ENCODE results near the gene PDCL2. TPM values are rescaled to one million over a fixed set of nuclear protein-coding genes. Genes with fewer than 3 reads are reported as not detected.

The PDCL2 gene
- total and polyA plus RNA-seq, 10 of the 15 experiments (the other 5 are each of a cell fraction or from before 2014, with no cell fraction given), result not detected

DNA sequence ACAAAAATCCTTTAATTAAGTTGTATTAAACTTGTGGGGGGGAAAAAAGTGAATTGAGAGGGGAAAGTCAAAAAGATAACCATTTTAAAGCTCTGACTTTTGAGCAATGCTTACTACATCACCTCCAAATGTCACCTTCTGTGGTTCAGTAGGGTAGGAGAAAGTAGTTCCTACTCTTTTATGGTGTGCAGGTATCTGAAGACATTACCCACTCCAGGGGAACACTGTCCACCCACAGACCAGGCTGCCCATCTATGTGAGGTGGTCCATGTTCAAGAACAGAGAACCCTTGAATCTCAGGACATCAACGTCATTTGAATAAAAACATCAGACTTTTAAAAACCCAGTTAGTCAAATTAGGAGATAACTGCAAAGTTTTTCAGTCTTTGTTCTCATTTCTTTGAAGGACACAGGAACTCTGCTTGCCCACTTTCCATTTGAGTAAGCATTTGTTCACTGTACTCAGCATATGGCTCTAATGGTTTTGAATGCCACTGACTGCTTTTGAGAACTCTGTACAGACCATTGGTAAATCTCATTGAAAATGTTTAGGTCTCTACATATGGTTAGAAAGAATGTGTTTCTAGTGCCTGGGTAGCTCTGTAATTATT is 25.6 kb upstream of the PDCL2 start:
- POLR2A ChIA-PET, result no interaction called here
- peak; percentile 98 for ATAC-seq
- intact Hi-C loops (cut with micrococcal nuclease; ENCODE audit: unreplicated experiment), result no loop called here
- Histone ChIP-seq H3K4me2 (ENCODE audit: control insufficient read depth, insufficient read depth) (no peak overlapping the region), H2AFZ (ENCODE audit: control insufficient read depth, low read depth, low read length) (no peak overlapping the region), H4K20me1 (ENCODE audit: control insufficient read depth, insufficient read depth) (no peaks in the 10 kb centered on the region), H3K4me3 (no peak overlapping the region), H3K36me3 (ENCODE audit: control insufficient read depth in 2 of 2, insufficient read depth in 2 of 2, low read length in 1 of 2) (no peaks in the 10 kb centered on the region), H3K9ac (ENCODE audit: control insufficient read depth, insufficient read depth, low read length) (no peak overlapping the region), H3K27ac (ENCODE audit: control insufficient read depth, insufficient read depth) (no peak overlapping the region), H3K27me3 (replicated peaks in 1 of 2; ENCODE audit: control insufficient read depth in 2 of 2, insufficient read depth in 2 of 2, low read length in 1 of 2) (peaks cover 0 to 3% of the 10 kb centered on the region in 2 experiments; a peak in 1 of 4 replicates), H3K4me1 (ENCODE audit: control insufficient read depth, insufficient read depth, low read length) (peaks cover 3% of the 10 kb centered on the region; the same call in 1 of the 2 replicates), H3K79me2 (ENCODE audit: control insufficient read depth, insufficient read depth, low read length) (no peaks in the 10 kb centered on the region), H3K9me3 (replicated peaks; ENCODE audit: control insufficient read depth, insufficient read depth, low read length) (no peaks in the 10 kb centered on the region)
- in situ Hi-C loops (cut with MboI), result no loop called here
- peak; percentile 93 for FAIRE-seq
- DNase-seq (ENCODE audit: low read depth, low spot score), result peak; percentile 25
- RAD21 ChIA-PET (ENCODE audit: unreplicated experiment), result no interaction called here
- CTCF ChIA-PET, result interaction anchor here (1.2 kb wide), 1 partner anchor 63 kb away, joined by 3 read pairs; no protein-coding TSS in a partner anchor
- SMC1A ChIA-PET (ENCODE audit: uncharacterized antibody, unreplicated experiment), result interaction anchor here (1.4 kb wide), 2 partner anchors 49 to 205 kb away, joined by 3 to 4 read pairs; no protein-coding TSS in a partner anchor
- BruUV-seq (replicated peaks), result no TSS peak
- 0% methylated on average over 1 of the region's 1 CpG for WGBS (ENCODE audit: insufficient coverage, insufficient replicate concordance, low lambda C conversion rate, missing lambda C conversion rate)
- TF ChIP-seq CBX3 (IDR thresholded peaks at IDR 0.05; ENCODE audit: borderline replicate concordance, low read depth) (no peak), GABPA (IDR thresholded peaks at IDR 0.05; ENCODE audit: low read depth) (no peak), ZNF217 (IDR thresholded peaks at IDR 0.05) (peak; percentile 58; the same call in 1 of the 2 replicates), NFXL1 (IDR thresholded peaks at IDR 0.05; ENCODE audit: borderline replicate concordance) (no peak), TCF7 (IDR thresholded peaks at IDR 0.05; ENCODE audit: borderline replicate concordance) (0 out of 2 replicates have a peak, but pooled peaks have one; percentile 23), KAT2A (conservative IDR thresholded peaks at IDR 0.05; ENCODE audit: control insufficient read depth, low read depth, low read length) (no peak), ZBTB4 (CRISPR knock-in tag; IDR thresholded peaks at IDR 0.05) (no peak), USF1 (IDR thresholded peaks at IDR 0.05; ENCODE audit: borderline replicate concordance, extremely low read length, insufficient read depth, low read depth, low read length) (no peak), CTCF (IDR thresholded peaks at IDR 0.05 in 2 of 3, conservative IDR thresholded peaks at IDR 0.05 in 1 of 3; ENCODE audit: control insufficient read depth in 2 of 3, extremely low read depth in 1 of 3, insufficient read depth in 1 of 3, low read depth in 3 of 3, low read length in 3 of 3) (no peak), JUNB (IDR thresholded peaks at IDR 0.05) (peak; percentile 93), POU2F2 (IDR thresholded peaks at IDR 0.05; ENCODE audit: borderline replicate concordance, low read depth, low read length) (peak; percentile 40; the same call in 1 of the 3 replicates), POLR2AphosphoS2 (IDR thresholded peaks at IDR 0.05; ENCODE audit: low read depth, low read length) (no peak), NFIC (IDR thresholded peaks at IDR 0.05; ENCODE audit: low read depth, low read length) (no peak), ZNF24 (IDR thresholded peaks at IDR 0.05) (no peak), IKZF1 (conservative IDR thresholded peaks at IDR 0.05) (no peak), EP300 (IDR thresholded peaks at IDR 0.05; ENCODE audit: borderline replicate concordance in 1 of 2, control insufficient read depth in 1 of 2, low read depth in 2 of 2, low read length in 2 of 2) (peak in 1 of 2 experiments; percentile 42; a peak in 1 of 4 replicates), JUND (IDR thresholded peaks at IDR 0.05; ENCODE audit: low read depth, low read length) (peak; percentile 56; the same call in 1 of the 2 replicates)
- TF ChIP-seq, protein P1, sequence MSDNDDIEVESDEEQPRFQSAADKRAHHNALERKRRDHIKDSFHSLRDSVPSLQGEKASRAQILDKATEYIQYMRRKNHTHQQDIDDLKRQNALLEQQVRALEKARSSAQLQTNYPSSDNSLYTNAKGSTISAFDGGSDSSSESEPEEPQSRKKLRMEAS (IDR thresholded peaks at IDR 0.05; ENCODE audit: low read depth, low read length), result no peak
